ENCODE measurements around the gene HNRNPDL.
"Not testable (repeated sequence)": the region's sequence is repeated elsewhere in the genome, so short reads cannot be mapped to it uniquely, and the experiment has no call there.

HNRNPDL gene

GRCh38 chr4:82430193-82430963 lies at the start of gene HNRNPDL, which contains the start of gene ENOPH1:
Gene HNRNPDL, minus strand, starts transcription at chr4:82430462. Its CDS starts 772 bp downstream, at chr4:82429690.
Gene ENOPH1, plus strand, starts transcription at chr4:82430590. Its CDS starts 240 bp downstream, at chr4:82430830.
- peak; percentile 68 to 98 (median 94) for DNase-seq

DNA sequence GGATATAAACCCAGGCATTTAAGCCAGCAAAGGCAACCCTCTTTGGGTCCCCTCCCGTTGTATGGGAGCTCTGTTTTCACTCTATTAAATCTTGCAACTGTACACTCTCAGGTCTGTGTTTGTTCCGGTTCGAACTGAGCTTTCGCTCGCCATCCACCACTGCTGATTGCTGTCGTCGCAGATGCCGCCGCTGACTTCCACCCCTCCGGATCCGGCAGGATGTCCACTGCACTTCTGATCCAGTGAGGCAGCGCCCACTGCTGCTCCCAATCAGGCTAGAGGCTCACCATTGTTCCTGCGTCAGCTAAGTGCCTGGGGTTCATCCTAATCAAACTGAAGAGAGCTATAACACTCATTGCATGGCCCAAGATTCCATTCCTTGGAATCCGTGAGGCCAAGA lies 49.3 kb upstream of the HNRNPDL start:
- DNase-seq = no peak

DNA sequence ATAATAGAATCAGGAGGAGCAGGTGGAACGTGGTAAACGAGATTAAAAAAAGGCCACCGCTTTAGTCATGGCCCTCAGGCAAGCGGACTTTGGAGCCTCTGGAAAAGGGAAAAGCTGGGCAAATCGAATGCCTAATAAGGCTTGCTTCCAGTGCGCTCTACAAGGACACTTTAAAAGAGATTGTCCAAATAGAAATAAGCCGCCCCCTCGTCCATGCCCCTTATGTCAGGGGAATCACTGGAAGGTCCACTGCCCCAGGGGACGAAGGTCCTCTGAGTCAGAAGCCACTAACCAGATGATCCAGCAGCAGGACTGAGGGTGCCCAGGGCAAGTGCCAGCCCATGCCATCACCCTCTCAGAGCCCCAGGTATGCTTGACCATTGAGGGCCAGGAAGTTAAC lies 47.2 kb upstream of the HNRNPDL start:
- DNase-seq = not testable (repeated sequence)

GRCh38 chr4:82475931-82476330 lies 45.7 kb upstream of the HNRNPDL start:
- DNase-seq = not testable (repeated sequence)

GRCh38 chr4:82473621-82474164 lies 43.4 kb upstream of the HNRNPDL start:
- DNase-seq = no peak

- DNase-seq = not testable (repeated sequence)
These were observed 42.8 kb upstream of the HNRNPDL start for GRCh38 chr4:82473080-82473479.

DNA sequence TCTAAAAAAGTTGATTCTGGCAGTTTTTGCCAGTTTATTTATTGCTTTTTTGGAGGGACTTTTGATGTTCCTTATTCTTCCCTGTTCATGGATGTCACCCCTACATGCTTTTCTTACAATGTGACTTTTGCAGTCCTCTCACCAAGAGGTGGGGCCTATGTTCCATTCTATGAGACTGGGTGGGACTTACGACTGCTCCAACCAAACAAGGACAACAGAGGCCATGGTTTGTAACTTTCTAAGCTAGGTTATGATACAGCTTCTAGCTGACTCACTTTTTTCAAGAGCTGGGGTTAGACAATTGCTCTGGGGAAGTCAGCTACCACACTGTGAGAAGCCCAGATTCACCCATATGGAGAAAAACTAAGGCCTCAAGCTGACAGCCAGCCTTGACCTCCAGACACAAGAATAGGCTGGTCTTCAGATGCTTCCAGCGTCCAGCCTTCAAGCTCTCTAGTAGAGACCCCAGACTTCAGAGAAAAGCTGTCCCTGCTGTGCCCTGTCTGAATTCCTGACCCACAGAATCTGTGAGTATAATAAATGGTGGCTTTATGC lies 39.6 kb upstream of the HNRNPDL start:
- DNase-seq = peak in 16 of 56 donors; percentile 1 to 56 (median 10)

- DNase-seq = peak in 1 of 56 donors; percentile 8
These were observed 37.2 kb upstream of the HNRNPDL start for GRCh38 chr4:82467471-82467870.

DNA sequence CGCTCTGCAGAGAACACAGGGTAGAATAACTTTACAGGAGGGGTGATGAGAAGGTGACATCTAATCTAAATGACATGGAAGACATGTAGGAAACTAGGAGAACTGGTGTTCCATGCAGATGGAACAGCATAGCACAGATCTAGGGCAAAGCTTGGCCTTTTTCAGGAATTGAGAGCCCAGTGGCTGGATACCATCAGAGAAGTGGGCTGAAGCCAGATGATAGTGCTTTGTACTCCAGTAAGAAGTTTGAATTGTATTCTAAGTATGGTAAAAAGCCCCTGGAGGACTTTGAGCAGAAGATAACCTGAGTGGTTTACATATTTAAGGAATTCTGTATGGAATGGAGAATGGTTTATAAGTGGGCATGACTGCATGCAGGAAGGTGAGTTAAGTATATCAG lies 33.0 kb upstream of the HNRNPDL start:
- no peak for DNase-seq

GRCh38 chr4:82462415-82462831 lies 32.2 kb upstream of the HNRNPDL start:
- DNase-seq = peak; percentile 6 to 96 (median 71)

GRCh38 chr4:82461710-82462109 lies 31.4 kb upstream of the HNRNPDL start:
- DNase-seq = no peak

DNA sequence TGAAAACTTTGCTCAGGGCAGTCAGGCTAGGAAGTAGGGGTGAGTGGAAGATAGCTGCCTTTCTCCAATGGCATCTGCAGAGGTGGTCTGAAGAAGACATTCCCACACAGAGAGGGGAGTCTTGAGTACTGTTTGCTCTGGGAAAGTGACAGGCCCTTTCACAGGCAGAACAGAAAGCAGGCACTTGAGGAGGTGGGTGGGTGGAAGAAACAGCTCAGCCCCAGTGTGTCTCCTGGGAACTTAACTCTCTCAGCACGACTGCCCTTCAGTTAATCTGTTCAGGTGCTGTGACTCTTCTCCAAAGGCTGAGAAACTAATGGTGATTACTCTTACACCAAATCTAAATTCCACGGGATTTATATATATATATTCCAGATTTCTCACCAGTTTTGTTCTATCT lies 28.5 kb upstream of the HNRNPDL start:
- DNase-seq = no peak

DNA sequence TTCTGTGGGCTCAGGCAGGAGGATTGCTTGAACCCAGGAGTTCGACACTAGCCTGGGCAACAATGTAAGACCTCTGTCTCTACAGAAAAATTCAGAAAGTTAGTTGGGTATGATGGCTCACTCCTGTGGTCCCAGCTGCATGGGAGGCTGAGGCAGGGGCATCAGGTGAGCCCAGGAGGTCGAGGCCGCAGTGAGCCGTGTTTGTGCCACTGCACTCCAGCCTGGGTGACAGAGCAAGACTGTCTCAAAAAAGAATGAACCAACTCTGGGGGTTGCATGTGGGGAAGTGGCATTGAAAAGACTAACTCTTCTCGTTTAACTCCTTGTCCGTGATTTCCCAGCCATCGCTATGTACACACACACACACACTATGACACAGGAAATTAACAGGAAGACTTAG lies 27.0 kb upstream of the HNRNPDL start:
- DNase-seq = no peak

GRCh38 chr4:82452026-82452425 lies 21.8 kb upstream of the HNRNPDL start:
- no peak for DNase-seq

GRCh38 chr4:82450966-82451755 lies 20.9 kb upstream of the HNRNPDL start:
- peak in 1 of 56 donors; percentile 10 for DNase-seq

GRCh38 chr4:82447886-82448285 lies 17.6 kb upstream of the HNRNPDL start:
- no peak for DNase-seq

DNA sequence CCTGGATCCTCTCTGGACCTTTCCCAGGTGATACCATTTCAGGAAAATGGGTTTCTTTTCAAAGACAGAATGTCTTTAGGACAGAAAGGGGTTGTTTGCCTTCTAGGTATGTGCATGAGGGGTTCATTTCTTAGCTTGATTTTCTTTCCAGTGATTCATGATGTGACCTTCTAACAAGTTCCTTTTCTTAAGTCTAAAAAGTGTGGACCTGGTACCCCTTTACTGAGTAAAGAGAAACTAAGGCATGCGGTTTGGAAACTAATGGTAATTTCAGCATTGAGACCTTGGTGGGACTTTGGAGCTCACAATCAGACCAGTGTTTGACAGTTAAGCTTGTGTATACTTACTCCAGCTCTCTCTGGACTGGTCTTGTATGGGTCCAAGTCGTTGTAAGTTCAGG lies 8.8 kb upstream of the HNRNPDL start:
- no peak for DNase-seq

DNA sequence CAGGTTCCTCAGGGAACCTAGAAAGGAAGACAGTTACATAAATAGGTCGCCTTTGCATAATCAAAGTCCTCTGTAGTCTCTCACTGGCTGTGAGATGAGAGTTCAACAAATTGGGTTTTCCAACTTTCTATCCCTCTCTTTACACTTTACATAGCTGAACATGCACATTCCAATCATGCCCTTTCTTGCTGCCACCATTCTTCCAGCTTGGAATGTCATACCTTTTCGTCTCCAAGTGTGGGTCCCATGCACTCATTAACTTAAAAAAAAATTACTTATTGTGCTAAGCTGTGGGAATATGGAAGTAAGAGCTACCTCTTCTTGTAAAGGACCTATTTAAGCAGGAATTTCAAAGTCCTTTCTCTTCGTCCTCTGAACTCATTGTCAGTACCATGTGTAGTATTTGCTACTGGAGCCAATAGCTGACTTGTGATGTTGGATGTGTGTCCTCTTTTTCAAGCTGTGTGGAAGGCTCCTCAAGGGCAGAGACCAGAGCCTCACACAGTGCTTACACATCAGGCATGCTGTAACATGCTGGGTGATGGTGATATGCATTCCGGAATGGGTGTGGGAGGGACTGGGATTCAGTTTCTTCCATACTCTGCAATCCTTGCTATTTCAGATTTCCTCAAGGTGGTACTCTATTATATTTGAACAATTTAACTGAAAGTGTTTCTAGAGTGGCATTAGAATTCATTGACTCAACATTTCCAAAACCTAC lies 7.2 kb upstream of the HNRNPDL start:
- no peak for DNase-seq

- DNase-seq = no peak
These were observed 6.5 kb upstream of the HNRNPDL start for GRCh38 chr4:82436780-82437179.

GRCh38 chr4:82436130-82436529 lies 5.9 kb upstream of the HNRNPDL start:
- no peak for DNase-seq

DNA sequence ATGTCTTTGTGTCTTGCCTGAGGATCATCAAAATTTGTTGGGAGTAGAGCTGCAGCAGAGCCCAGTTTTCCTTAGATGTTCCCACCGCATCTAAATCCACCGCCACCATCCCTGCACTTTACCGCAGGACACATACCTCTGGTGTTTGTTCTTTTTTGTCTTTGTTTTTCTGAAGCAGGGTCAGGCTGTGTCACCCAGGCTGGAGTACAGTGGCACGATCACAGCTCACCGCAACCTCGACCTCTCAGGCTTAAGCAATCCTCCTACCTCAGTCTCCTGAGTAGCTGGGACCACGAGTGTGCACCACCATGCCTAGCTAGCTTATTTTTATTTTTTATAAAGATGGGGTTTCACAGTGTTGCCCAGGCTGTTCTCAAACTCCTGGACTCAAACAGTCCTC lies 4.7 kb upstream of the HNRNPDL start:
- no peak for DNase-seq

Measured in amygdala (tissue), 56 donors.